K562 treated with DMSO at 1 percent for 12 hours (cell line): Measurements from ENCODE around the gene COL4A6. TPM values are rescaled to one million over a fixed set of nuclear protein-coding genes. Genes with fewer than 3 reads are reported as not detected.

Experiments
- total RNA-seq: library from RNA; unstranded; fragments of 300-600 nt; gene quantifications from 2 replicates; pipeline ENCODE4 v1.2.3, GENCODE V29; 2022; ENCODE audit not compliant: insufficient read depth

The COL4A6 gene
- 0.11 TPM in 1 of 2 replicates, not detected in the other for total RNA-seq

DNA sequence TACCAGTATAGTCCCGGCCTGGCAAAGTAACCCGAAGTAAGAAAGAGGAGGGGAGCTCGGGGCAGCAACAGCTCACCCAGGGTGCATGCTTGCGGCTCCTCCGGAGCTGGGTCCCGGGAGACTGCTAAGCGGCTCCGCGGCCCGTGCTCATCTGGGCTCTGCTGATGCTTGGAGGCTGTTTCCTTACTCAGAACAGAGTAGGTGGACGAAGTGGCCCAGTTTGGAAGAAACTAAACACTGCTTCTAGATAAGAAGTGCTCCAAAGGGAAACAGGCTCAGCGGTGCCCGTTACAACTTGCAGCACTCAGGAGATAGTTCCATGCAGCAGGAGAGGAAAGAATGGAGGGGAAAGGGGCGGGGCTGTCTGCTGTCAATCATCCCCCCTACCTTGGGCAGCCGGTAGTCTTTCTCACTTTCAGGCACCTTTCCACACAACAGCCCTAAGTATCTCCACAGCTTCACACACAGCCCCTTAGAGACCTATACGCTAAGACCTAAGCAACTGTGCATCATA lies at the start of gene COL4A6:
COL4A6 (minus strand) TSS at position 313 of the 514 bp plus-strand sequence; CDS start at position 87, 226 bp downstream.

DNA sequence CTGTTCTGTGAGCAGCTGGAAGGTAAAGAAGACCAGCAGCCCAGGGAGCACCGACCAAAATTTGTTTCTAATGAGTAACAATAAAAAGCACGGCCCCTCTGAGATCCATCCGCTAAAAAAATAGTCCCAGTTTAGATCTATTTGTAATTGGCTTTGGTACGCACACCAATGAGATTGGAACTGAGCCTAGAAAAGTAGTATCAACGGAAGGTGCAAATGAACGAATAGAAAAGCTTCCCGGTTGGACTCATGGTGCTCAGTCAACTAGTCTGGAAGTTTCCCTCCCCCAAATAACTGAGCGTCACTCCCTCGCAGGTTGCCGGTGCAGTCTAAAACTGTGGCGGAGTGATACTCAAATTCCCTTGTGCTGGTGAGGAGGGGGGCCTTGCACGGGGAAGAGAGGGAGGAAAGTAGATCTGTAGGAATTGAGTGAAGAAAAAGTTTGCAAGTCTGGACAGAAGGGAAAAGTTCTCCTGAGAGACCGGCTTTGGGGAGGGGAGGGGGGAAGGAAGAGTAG lies 1.3 kb upstream of the COL4A6 start, which contains the start of gene COL4A5:
COL4A5 (plus strand) TSS at position 413 of the 517 bp plus-strand sequence. CDS start 288 bp downstream, outside the sequence.

Other genes with a start within 250 kb of the COL4A6 start
- gene COL4A5, start 1.4 kb upstream of the COL4A6 start, total RNA-seq, result 0.26 and 1.7 TPM in 2 replicates